OCI-LY1 (cell line): ENCODE data around the gene SLC49A3.

ENCODE experiments used
- CTCF ChIP-seq: fragments of 200-600 bp; sonication (generic), shearing (Covaris generic); IDR thresholded peaks from 2 replicates; pipeline ENCODE4 v1.5.1; 2017; ENCODE audit warnings: mild to moderate bottlenecking, antibody characterized with exemption, low read length, moderate library complexity, mixed read lengths
- EZH2 ChIP-seq: fragments of 200-600 bp; sonication (generic), shearing (Covaris generic); IDR thresholded peaks from 2 replicates; pipeline ENCODE4 v1.8.0; 2017; ENCODE audit warnings: borderline replicate concordance, mixed run types, mild to moderate bottlenecking, antibody characterized with exemption, low read length, moderate library complexity, mixed read lengths

DNA sequence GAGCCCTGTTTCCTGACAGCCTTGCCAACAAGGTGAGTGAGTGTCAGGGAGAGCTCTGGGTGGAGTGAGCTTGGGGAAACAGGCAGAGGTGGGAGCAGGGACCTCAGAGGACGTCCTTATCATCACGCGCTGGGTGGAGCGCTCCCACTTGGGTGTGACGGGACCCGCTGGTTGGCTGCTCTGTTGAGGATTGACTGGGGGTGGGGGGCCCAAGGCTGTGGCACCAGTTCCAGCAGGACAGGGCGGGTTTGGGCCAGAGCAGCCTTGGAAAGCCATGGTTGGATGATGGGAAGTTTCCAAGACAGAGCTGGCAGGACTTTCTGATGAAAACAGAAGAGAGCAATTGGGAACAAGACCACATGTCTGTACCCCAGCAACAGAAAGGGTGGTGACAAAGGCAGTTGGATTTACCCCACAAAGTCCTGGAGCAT is 13.7 kb upstream of the SLC49A3 start:
- TF ChIP-seq CTCF, result no peak
- no peak for TF ChIP-seq EZH2
